Endothelial cell of umbilical vein (primary cell): ENCODE data around the gene PRDM16.

Experiments
- CTCF ChIP-seq, 2 donors: IDR thresholded peaks; 1 replicate in 1 of 2; 2 replicates in 1 of 2; pipeline ENCODE4 v1.5.1; 2011; ENCODE audit warnings: low read length in 2 of 2, mild to moderate bottlenecking in 2 of 2, moderate library complexity in 2 of 2, control low read depth in 1 of 2, inconsistent platforms in 1 of 2, low read depth in 1 of 2; ENCODE audit not compliant: insufficient read depth in 1 of 2; ENCODE audit errors: extremely low read depth in 1 of 2
- EZH2 ChIP-seq: IDR thresholded peaks from 2 replicates; pipeline ENCODE4 v1.6.1; 2012; ENCODE audit warnings: borderline replicate concordance, low read depth, mild to moderate bottlenecking, moderate library complexity, low read length, inconsistent platforms; ENCODE audit not compliant: severe bottlenecking
- MAX ChIP-seq: IDR thresholded peaks from 2 replicates; pipeline ENCODE4 v1.6.1; 2011; ENCODE audit not compliant: insufficient read depth, insufficient read length
- POLR2A ChIP-seq: IDR thresholded peaks from 2 replicates; pipeline ENCODE4 v1.6.1; 2012; ENCODE audit warnings: low read depth, mild to moderate bottlenecking, control low read depth, low read length

GRCh38 chr1:3175486-3175885, 106.5 kb downstream of the PRDM16 start:
- no peak for TF ChIP-seq MAX
- no peak for TF ChIP-seq CTCF (IDR thresholded peaks at IDR 0.05; ENCODE audit: extremely low read depth in 1 of 2, insufficient read depth in 1 of 2, low read depth in 1 of 2, low read length in 2 of 2)
- TF ChIP-seq POLR2A = no peak
- no peak for TF ChIP-seq EZH2
